ENCODE measurements around the gene ASB8.

The ASB8 gene

DNA sequence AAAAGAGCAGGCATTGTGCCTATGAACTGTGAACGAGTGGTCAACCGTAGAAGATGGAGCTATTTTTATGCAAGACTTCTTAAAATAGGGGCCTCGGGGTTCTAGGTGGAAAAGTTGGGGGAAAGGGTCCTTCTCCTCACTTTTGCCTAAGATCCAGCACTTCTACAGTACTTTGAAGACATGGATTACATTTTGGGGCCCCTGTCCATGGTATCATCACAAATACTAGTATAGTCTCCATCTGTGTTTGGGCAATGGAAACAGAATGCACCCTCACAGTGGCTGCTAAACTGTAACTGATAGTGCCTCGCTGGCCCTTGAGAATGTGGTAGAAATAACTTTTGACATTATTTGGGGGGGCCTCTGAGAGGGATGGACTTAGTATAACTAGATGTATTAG, 20.7 kb upstream of the ASB8 start:
- TF ChIP-seq, protein P1, sequence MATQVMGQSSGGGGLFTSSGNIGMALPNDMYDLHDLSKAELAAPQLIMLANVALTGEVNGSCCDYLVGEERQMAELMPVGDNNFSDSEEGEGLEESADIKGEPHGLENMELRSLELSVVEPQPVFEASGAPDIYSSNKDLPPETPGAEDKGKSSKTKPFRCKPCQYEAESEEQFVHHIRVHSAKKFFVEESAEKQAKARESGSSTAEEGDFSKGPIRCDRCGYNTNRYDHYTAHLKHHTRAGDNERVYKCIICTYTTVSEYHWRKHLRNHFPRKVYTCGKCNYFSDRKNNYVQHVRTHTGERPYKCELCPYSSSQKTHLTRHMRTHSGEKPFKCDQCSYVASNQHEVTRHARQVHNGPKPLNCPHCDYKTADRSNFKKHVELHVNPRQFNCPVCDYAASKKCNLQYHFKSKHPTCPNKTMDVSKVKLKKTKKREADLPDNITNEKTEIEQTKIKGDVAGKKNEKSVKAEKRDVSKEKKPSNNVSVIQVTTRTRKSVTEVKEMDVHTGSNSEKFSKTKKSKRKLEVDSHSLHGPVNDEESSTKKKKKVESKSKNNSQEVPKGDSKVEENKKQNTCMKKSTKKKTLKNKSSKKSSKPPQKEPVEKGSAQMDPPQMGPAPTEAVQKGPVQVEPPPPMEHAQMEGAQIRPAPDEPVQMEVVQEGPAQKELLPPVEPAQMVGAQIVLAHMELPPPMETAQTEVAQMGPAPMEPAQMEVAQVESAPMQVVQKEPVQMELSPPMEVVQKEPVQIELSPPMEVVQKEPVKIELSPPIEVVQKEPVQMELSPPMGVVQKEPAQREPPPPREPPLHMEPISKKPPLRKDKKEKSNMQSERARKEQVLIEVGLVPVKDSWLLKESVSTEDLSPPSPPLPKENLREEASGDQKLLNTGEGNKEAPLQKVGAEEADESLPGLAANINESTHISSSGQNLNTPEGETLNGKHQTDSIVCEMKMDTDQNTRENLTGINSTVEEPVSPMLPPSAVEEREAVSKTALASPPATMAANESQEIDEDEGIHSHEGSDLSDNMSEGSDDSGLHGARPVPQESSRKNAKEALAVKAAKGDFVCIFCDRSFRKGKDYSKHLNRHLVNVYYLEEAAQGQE (IDR thresholded peaks at IDR 0.05; ENCODE audit: low read depth) = peak; percentile 64; the same call in 1 of the 2 replicates
- TF ChIP-seq ZBTB7A (IDR thresholded peaks at IDR 0.05; ENCODE audit: low read depth) = no peak

GRCh38 chr12:48176417-48176751, 19.1 kb upstream of the ASB8 start:
- TF ChIP-seq FOXM1 (IDR thresholded peaks at IDR 0.05; ENCODE audit: borderline replicate concordance, low read depth) (no peak), RAD21 (IDR thresholded peaks at IDR 0.05; ENCODE audit: low read depth) (no peak), EGR1 (IDR thresholded peaks at IDR 0.05) (no peak), TCF12 (IDR thresholded peaks at IDR 0.05; ENCODE audit: low read depth) (no peak), TAF1 (IDR thresholded peaks at IDR 0.05; ENCODE audit: low read depth) (no peak), CREB1 (IDR thresholded peaks at IDR 0.05; ENCODE audit: low read depth) (no peak), USF1 (IDR thresholded peaks at IDR 0.05) (no peak), EP300 (IDR thresholded peaks at IDR 0.05; ENCODE audit: borderline replicate concordance) (no peak), NFIC (IDR thresholded peaks at IDR 0.05) (no peak), CEBPB (IDR thresholded peaks at IDR 0.05) (no peak), YY1 (IDR thresholded peaks at IDR 0.05; ENCODE audit: low read depth) (no peak)

GRCh38 chr12:48175613-48176416, 18.5 kb upstream of the ASB8 start:
- TF ChIP-seq EGR1 (IDR thresholded peaks at IDR 0.05) = no peak
- no peak for TF ChIP-seq NFIC (IDR thresholded peaks at IDR 0.05)
- no peak for TF ChIP-seq RAD21 (IDR thresholded peaks at IDR 0.05; ENCODE audit: low read depth)
- TF ChIP-seq TCF12 (IDR thresholded peaks at IDR 0.05; ENCODE audit: low read depth) = no peak
- TF ChIP-seq EP300 (IDR thresholded peaks at IDR 0.05; ENCODE audit: borderline replicate concordance) = no peak
- no peak for TF ChIP-seq TAF1 (IDR thresholded peaks at IDR 0.05; ENCODE audit: low read depth)
- TF ChIP-seq CREB1 (IDR thresholded peaks at IDR 0.05; ENCODE audit: low read depth) = no peak
- TF ChIP-seq TEAD4 (IDR thresholded peaks at IDR 0.05) = no peak
- TF ChIP-seq YY1 (IDR thresholded peaks at IDR 0.05; ENCODE audit: low read depth) = no peak
- TF ChIP-seq, protein P1 (IDR thresholded peaks at IDR 0.05; ENCODE audit: low read depth) = no peak
- TF ChIP-seq, protein P2, sequence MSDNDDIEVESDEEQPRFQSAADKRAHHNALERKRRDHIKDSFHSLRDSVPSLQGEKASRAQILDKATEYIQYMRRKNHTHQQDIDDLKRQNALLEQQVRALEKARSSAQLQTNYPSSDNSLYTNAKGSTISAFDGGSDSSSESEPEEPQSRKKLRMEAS (IDR thresholded peaks at IDR 0.05) = no peak
- no peak for TF ChIP-seq ZBTB7A (IDR thresholded peaks at IDR 0.05; ENCODE audit: low read depth)
- TF ChIP-seq CEBPB (IDR thresholded peaks at IDR 0.05) = no peak
- no peak for TF ChIP-seq FOXM1 (IDR thresholded peaks at IDR 0.05; ENCODE audit: borderline replicate concordance, low read depth)
- TF ChIP-seq USF1 (IDR thresholded peaks at IDR 0.05) = no peak

- TF ChIP-seq TAF1 (IDR thresholded peaks at IDR 0.05; ENCODE audit: low read depth) (no peak), FOXM1 (IDR thresholded peaks at IDR 0.05; ENCODE audit: borderline replicate concordance, low read depth) (no peak), TEAD4 (IDR thresholded peaks at IDR 0.05) (no peak), TCF12 (IDR thresholded peaks at IDR 0.05; ENCODE audit: low read depth) (no peak), ZBTB7A (IDR thresholded peaks at IDR 0.05; ENCODE audit: low read depth) (no peak), EP300 (IDR thresholded peaks at IDR 0.05; ENCODE audit: borderline replicate concordance) (no peak), RAD21 (IDR thresholded peaks at IDR 0.05; ENCODE audit: low read depth) (no peak), CREB1 (IDR thresholded peaks at IDR 0.05; ENCODE audit: low read depth) (no peak), NFIC (IDR thresholded peaks at IDR 0.05) (no peak), USF1 (IDR thresholded peaks at IDR 0.05) (no peak), CEBPB (IDR thresholded peaks at IDR 0.05) (no peak), EGR1 (IDR thresholded peaks at IDR 0.05) (no peak), YY1 (IDR thresholded peaks at IDR 0.05; ENCODE audit: low read depth) (no peak)
- TF ChIP-seq, protein P2 (IDR thresholded peaks at IDR 0.05) = no peak
- TF ChIP-seq, protein P1 (IDR thresholded peaks at IDR 0.05; ENCODE audit: low read depth) = no peak
Observed at GRCh38 chr12:48169011-48169410, 11.7 kb upstream of the ASB8 start.

Data from Ishikawa (cell line).